Adipocyte (in vitro differentiated cells): ENCODE measurements around the gene IL36G.

ENCODE experiments used
- DNase-seq: peaks from one replicate; pipeline ENCODE4 v3.0.0-alpha.2; 2015; ENCODE audit warnings: low read depth
- H3K27me3 ChIP-seq: replicated peaks from 2 replicates; pipeline ENCODE4 v1.7.0; 2013; ENCODE audit warnings: mild to moderate bottlenecking, low read length, moderate library complexity; ENCODE audit not compliant: control insufficient read depth, insufficient read depth
- H3K36me3 ChIP-seq: 2 replicates; pipeline ENCODE4 v1.7.0; 2013; ENCODE audit warnings: low read length, mild to moderate bottlenecking, moderate library complexity; ENCODE audit not compliant: control insufficient read depth, insufficient read depth, severe bottlenecking
- H3K4me1 ChIP-seq: 2 replicates; pipeline ENCODE4 v1.7.0; 2013; ENCODE audit warnings: mild to moderate bottlenecking, low read length, moderate library complexity; ENCODE audit not compliant: control insufficient read depth, insufficient read depth
- H3K4me3 ChIP-seq: 2 replicates; pipeline ENCODE4 v1.7.0; 2013; ENCODE audit warnings: mild to moderate bottlenecking, low read length, moderate library complexity
- H3K9ac ChIP-seq: 2 replicates; pipeline ENCODE4 v1.7.0; 2013; ENCODE audit warnings: mild to moderate bottlenecking, low read length, moderate library complexity
- H3K9me3 ChIP-seq: 2 replicates; pipeline ENCODE4 v1.7.0; 2013; ENCODE audit warnings: mild to moderate bottlenecking, low read length, moderate library complexity; ENCODE audit not compliant: control insufficient read depth

The IL36G gene

DNA sequence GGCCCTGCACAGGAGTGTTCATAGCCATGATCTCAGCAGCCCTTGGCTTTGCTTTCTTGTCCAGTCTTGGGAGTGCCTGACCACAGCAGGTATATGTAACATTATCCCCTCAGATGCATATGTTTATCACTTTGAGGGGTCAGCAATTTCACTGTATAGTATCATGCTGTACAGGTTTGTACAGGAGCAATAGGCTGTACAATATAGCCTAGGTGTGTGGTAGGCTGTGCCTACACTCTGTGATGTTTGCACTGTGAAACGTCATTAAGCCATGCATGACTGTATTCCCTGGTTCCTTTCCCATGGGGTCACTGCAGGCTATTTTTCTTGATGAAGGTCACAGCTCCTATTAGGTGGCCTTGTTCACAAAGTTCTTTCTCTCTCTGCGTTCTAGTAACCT lies 4.7 kb upstream of the IL36G start:
- peaks cover 47% of the 10 kb centered on the region for H3K27me3 ChIP-seq
- no peaks in the 10 kb centered on the region for H3K4me1 ChIP-seq
- no peak overlapping the region for H3K9ac ChIP-seq
- H3K4me3 ChIP-seq, result no peak overlapping the region
- no peaks in the 10 kb centered on the region for H3K9me3 ChIP-seq
- no peak for DNase-seq
- no peaks in the 10 kb centered on the region for H3K36me3 ChIP-seq

DNA sequence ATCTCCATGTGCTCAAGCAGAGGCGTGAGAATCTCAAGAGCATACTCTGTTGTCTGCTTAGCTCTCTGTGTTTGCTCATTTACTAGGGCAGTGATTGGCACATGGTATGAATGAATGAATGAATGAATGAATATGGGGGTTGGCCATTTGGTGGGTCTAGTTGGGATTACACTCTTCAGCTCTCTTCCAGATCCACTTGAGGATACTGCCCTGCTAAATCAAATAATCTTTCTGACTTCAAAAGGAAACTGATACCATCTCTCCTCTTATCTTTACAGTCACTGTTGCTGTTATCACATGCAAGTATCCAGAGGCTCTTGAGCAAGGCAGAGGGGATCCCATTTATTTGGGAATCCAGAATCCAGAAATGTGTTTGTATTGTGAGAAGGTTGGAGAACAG lies 1.9 kb downstream of the IL36G start:
- Histone ChIP-seq H3K4me3 (no peak overlapping the region), H3K4me1 (no peaks in the 10 kb centered on the region), H3K36me3 (no peaks in the 10 kb centered on the region), H3K27me3 (peaks cover 65% of the 10 kb centered on the region), H3K9me3 (no peaks in the 10 kb centered on the region), H3K9ac (no peak overlapping the region)
- no peak for DNase-seq

DNA sequence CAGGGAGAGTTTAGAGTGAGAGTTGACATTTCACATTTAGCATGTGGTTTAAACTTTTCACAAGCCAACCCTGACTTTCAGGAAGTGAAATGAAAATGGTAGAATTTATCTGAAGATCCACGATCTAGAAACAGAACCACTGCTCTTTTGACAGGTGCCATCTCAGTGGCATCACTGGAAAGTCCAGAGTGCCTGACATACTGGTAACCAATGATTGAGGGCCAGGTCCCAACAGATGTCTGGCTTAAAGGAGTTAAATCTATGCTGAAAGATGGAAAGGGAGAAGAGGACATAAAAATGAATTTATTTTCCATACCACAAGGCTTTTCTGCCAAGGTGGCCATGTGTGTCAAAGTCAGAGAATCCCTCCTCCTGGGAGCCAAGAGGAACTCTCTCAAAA lies 2.7 kb downstream of the IL36G start:
- H3K36me3 ChIP-seq, result no peaks in the 10 kb centered on the region
- peaks cover 65% of the 10 kb centered on the region for H3K27me3 ChIP-seq

DNA sequence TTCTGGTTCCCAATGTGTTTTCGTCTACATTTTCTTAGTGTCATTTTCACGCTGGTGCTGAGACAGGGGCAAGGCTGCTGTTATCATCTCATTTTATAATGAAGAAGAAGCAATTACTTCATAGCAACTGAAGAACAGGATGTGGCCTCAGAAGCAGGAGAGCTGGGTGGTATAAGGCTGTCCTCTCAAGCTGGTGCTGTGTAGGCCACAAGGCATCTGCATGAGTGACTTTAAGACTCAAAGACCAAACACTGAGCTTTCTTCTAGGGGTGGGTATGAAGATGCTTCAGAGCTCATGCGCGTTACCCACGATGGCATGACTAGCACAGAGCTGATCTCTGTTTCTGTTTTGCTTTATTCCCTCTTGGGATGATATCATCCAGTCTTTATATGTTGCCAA lies 7.3 kb downstream of the IL36G start:
- peaks cover 7% of the 10 kb centered on the region for H3K4me1 ChIP-seq
- H3K4me3 ChIP-seq, result no peak overlapping the region
- no peak overlapping the region for H3K9ac ChIP-seq
- no peak for DNase-seq
- peaks cover 32% of the 10 kb centered on the region for H3K27me3 ChIP-seq
- H3K36me3 ChIP-seq, result no peaks in the 10 kb centered on the region
- peaks cover 16% of the 10 kb centered on the region for H3K9me3 ChIP-seq

More for the DNA sequence above, 2.7 kb downstream of the IL36G start:
- Histone ChIP-seq H3K9me3 (no peaks in the 10 kb centered on the region), H3K4me1 (peaks cover 4% of the 10 kb centered on the region), H3K4me3 (no peak overlapping the region), H3K9ac (no peak overlapping the region)
- DNase-seq, result no peak

DNA sequence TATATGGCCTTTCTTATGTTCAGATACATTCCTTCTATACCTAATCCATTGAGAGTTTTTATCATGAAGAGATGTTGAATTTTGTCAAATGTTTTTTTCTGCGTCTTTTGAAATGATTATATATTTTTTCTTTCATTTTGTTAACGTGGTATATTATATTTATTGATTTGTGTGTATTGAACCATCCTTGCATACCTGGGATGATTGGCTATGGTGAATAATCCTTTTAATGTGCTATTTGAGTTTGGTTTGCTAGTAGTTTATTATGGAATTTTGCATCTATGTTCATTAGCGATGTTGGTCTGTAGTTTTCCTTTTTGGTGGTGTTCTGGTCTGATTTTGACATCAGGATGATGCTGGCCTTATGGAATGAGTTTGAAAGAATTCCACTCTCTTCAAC lies 11.8 kb downstream of the IL36G start:
- no peak overlapping the region for H3K9ac ChIP-seq
- peaks cover 7% of the 10 kb centered on the region for H3K4me1 ChIP-seq
- no peaks in the 10 kb centered on the region for H3K36me3 ChIP-seq
- no peaks in the 10 kb centered on the region for H3K27me3 ChIP-seq
- no peak for DNase-seq
- H3K4me3 ChIP-seq, result no peak overlapping the region
- H3K9me3 ChIP-seq, result peaks cover 50% of the 10 kb centered on the region

DNA sequence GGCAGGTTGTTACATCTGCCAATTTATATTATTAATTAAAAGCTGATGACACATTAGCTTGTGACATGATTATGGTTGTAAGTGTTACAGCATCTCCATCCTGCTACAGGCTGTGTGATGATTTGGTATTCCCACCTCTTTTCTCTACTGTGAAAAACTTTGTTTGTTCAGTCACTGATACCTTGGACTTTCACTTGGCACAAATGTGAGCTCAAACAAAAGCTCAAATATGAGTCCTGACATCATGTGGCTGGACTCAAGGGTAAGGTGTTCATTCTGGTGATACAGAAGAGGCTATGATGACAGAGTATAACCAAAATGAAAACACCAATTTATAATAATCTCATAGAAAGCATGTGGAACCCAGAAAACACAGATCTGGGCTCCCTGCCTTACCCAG lies 16.0 kb downstream of the IL36G start:
- Histone ChIP-seq H3K9me3 (peaks cover 46% of the 10 kb centered on the region), H3K4me3 (no peak overlapping the region), H3K9ac (no peak overlapping the region), H3K36me3 (no peaks in the 10 kb centered on the region), H3K4me1 (no peaks in the 10 kb centered on the region), H3K27me3 (no peaks in the 10 kb centered on the region)
- no peak for DNase-seq

DNA sequence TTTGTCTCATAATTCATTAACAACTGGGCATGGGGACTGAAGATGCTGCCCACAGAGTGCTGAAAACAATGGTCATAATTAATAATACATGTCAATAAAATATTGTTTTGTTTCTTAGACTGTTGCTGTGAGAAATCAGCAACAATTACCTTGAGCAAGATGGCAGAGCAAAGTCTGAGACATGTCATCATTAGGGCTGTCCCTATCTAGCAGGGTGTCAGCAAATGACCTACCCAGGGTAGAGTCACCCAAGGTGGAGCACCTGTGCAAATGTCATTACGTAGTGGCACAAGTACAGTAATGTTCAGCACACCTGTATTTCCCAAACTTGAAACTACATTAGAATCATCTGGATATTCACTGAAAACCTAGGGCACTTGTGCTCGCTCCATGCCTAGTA lies 16.8 kb downstream of the IL36G start:
- peaks cover 42% of the 10 kb centered on the region for H3K9me3 ChIP-seq
- no peak overlapping the region for H3K9ac ChIP-seq
- H3K36me3 ChIP-seq, result no peaks in the 10 kb centered on the region
- H3K4me3 ChIP-seq, result no peak overlapping the region
- no peaks in the 10 kb centered on the region for H3K4me1 ChIP-seq
- no peak for DNase-seq
- H3K27me3 ChIP-seq, result no peaks in the 10 kb centered on the region

DNA sequence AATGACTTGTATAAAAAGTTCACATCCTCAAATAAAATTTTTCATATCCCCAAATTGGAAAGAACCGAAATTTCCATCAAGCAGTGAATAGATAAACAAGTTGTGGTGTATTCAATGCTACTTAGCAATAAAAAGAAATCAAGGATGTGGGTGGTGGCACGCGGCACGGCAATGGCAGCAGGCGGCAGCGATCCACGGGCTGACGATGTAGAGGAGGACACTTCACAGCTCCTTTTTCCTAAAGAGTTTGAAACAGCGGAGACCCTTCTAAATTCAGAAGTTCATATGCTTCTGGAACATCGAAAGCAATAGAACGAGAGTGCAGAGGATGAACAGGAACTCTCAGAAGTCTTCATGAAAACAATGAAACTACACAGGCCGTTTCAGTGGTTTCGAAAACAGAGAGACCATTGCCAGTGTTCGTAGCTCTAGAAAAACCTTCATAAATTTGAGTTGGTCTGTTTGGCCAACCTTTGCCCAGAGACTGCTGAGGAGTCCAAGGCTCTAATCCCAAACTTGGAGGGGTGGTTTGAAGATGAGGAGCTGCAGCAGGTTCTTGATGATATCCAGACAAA lies 17.6 kb downstream of the IL36G start:
- Histone ChIP-seq H3K4me3 (no peak overlapping the region), H3K9ac (no peak overlapping the region), H3K36me3 (no peaks in the 10 kb centered on the region), H3K4me1 (no peaks in the 10 kb centered on the region), H3K9me3 (peaks cover 44% of the 10 kb centered on the region), H3K27me3 (no peaks in the 10 kb centered on the region)
- no peak for DNase-seq

DNA sequence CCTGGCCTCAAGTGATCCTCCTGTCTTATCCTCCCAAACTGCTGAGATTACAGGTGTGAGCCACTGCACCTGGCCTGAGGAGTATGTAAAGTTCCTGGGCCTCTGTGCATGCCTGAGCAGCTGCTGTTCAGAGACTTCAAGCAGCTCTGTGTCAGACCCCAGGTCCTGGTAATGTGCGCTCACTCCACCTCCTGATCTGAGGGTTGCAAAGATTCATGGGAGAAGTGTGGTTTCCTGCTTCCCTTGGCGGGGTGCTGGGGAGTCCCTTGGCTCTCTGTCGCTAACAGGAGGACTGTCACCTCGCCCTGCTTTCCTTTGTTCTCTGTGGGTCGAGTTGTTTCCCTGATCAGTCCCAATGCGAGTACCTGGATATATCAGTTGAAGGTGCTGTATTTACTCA lies 18.8 kb downstream of the IL36G start:
- Histone ChIP-seq H3K9me3 (peaks cover 42% of the 10 kb centered on the region), H3K4me1 (no peaks in the 10 kb centered on the region), H3K27me3 (no peaks in the 10 kb centered on the region), H3K36me3 (no peaks in the 10 kb centered on the region), H3K9ac (no peak overlapping the region), H3K4me3 (no peak overlapping the region)
- no peak for DNase-seq

DNA sequence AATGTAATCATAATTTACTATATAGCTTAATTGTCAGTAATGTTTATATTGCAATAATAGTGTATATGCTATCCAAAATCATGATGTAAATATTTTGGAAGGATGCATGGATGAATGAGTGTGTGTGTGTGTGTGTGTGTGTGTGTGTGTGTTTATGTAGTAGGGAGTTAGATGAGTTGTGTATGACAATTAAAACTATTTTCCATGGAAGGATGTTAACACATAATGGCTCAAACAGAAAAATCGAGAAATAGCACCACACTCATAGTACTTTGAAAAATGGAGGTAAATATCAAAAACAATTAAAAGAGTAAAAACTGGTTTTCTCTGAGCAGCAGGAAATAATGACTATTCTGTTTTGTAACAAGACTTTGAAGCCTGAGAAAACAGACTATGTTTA lies 19.3 kb downstream of the IL36G start:
- Histone ChIP-seq H3K9me3 (peaks cover 37% of the 10 kb centered on the region), H3K27me3 (no peaks in the 10 kb centered on the region), H3K9ac (no peak overlapping the region), H3K36me3 (no peaks in the 10 kb centered on the region), H3K4me3 (no peak overlapping the region), H3K4me1 (no peaks in the 10 kb centered on the region)
- no peak for DNase-seq

DNA sequence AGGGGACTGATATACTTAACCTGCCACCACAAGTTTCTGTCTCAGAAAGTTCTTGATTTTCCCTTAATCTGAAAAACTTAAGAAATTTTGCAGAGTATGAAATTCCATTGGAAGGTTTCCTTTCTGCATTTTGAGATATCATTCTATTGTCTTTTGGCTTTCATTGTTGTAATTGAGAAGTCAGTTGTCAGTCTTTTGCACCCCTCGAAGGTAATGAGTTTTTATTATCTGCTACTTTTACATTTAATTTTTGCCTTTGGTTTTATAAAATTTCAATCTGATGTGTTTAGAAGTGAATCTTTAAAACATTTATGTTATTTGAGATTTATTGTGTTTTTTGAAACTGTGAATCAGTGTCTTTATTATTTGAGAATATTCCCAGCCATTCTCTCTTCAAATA lies 22.6 kb downstream of the IL36G start:
- H3K27me3 ChIP-seq, result no peaks in the 10 kb centered on the region
- H3K4me3 ChIP-seq, result no peak overlapping the region
- H3K4me1 ChIP-seq, result no peaks in the 10 kb centered on the region
- no peak overlapping the region for H3K9ac ChIP-seq
- DNase-seq, result no peak
- no peaks in the 10 kb centered on the region for H3K36me3 ChIP-seq
- peaks cover 22% of the 10 kb centered on the region for H3K9me3 ChIP-seq

DNA sequence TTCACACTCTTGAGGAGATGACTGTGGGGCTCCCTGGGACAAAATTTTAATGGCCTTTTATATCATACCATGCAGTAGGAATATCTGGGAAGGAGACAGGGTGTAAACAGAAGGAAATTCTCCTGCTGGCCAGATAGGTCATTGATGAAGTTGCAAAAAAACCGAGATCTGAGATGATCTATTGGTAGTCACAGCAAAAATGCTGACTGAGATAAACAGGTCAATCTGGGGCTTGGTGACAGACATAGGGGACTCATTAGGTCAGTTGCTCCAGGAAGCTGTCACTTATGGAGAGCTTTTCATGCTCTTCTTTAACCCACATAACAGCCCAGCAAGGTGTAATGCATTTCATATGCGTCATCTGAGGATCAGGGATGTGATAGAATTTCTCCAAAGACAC lies 24.9 kb downstream of the IL36G start:
- no peaks in the 10 kb centered on the region for H3K4me1 ChIP-seq
- no peaks in the 10 kb centered on the region for H3K36me3 ChIP-seq
- peaks cover 22% of the 10 kb centered on the region for H3K9me3 ChIP-seq
- no peak overlapping the region for H3K4me3 ChIP-seq
- DNase-seq, result no peak
- H3K9ac ChIP-seq, result no peak overlapping the region
- no peaks in the 10 kb centered on the region for H3K27me3 ChIP-seq
